WTC11 (cell line): ENCODE results near the gene BICDL1. TPM values are rescaled to one million over a fixed set of nuclear protein-coding genes. Genes with fewer than 3 reads are reported as not detected.

Experiments
- ATAC-seq: fragments of 200-7000 bp; cut with Tn5 transposase; 2 replicates; pipeline ENCODE4 v1.10.0; 2021; ENCODE audit warnings: mild to moderate bottlenecking, moderate library complexity
- CTCF ChIA-PET: fragments of 300-600 bp; sonication (Branson Sonifier 250); formaldehyde crosslinking; loops from one replicate; lab custom pipeline; 2021; ENCODE audit warnings: antibody characterized with exemption; lab: Charles Lee
- POLR2A ChIA-PET: fragments of 350-600 bp; sonication (Branson Sonifier 250); formaldehyde crosslinking; loops from one replicate; lab custom pipeline; 2021; ENCODE audit warnings: antibody characterized with exemption; lab: Charles Lee
- DNase-seq: peaks from one replicate; pipeline ENCODE4 v3.0.0; 2021; ENCODE audit warnings: low spot score
- H3K27ac Mint-ChIP-seq: 2 replicates; pipeline ENCODE4 v1.8.0; 2021; ENCODE audit warnings: mixed read lengths
- H3K27me3 Mint-ChIP-seq: 2 replicates; pipeline ENCODE4 v1.8.0; 2021; ENCODE audit warnings: low read depth, mild to moderate bottlenecking, moderate library complexity, mixed read lengths
- H3K36me3 Mint-ChIP-seq: 2 replicates; pipeline ENCODE4 v1.8.0; 2021; ENCODE audit warnings: mixed read lengths
- H3K4me1 Mint-ChIP-seq: 2 replicates; pipeline ENCODE4 v1.8.0; 2022; ENCODE audit warnings: mixed read lengths
- H3K4me3 Mint-ChIP-seq: 2 replicates; pipeline ENCODE4 v1.8.0; 2021; ENCODE audit warnings: mild to moderate bottlenecking, moderate library complexity, mixed read lengths
- H3K9me3 Mint-ChIP-seq: 2 replicates; pipeline ENCODE4 v1.8.0; 2021; ENCODE audit warnings: mixed read lengths
- ATF1 ChIP-seq: sonication (generic); formaldehyde crosslinking; IDR thresholded peaks from 2 replicates; pipeline ENCODE4 v1.8.1; 2023; ENCODE audit warnings: mild to moderate bottlenecking, moderate library complexity, missing genetic modification reagents
- ELF4 ChIP-seq: sonication (generic); formaldehyde crosslinking; IDR thresholded peaks from 2 replicates; pipeline ENCODE4 v1.8.1; 2022; ENCODE audit warnings: low read depth, mild to moderate bottlenecking, moderate library complexity, missing genetic modification reagents
- ETV6 ChIP-seq: sonication (generic); formaldehyde crosslinking; IDR thresholded peaks from 2 replicates; pipeline ENCODE4 v1.8.1; 2022; ENCODE audit warnings: mild to moderate bottlenecking, missing genetic modification reagents
- FOXK1 ChIP-seq: sonication (generic); formaldehyde crosslinking; IDR thresholded peaks from 2 replicates; pipeline ENCODE4 v1.8.0; 2022; ENCODE audit warnings: mild to moderate bottlenecking, moderate library complexity, missing genetic modification reagents
- GABPB1 ChIP-seq: sonication (generic); formaldehyde crosslinking; IDR thresholded peaks from 2 replicates; pipeline ENCODE4 v1.8.1; 2023; ENCODE audit warnings: mild to moderate bottlenecking, missing genetic modification reagents
- GRHL2 ChIP-seq: fragments of 250-450 bp; sonication (Bioruptor Pico); IDR thresholded peaks from 2 replicates; pipeline ENCODE4 v1.8.0; 2022; ENCODE audit warnings: mild to moderate bottlenecking, moderate library complexity; ENCODE audit not compliant: insufficient replicate concordance, severe bottlenecking
- GTF2I ChIP-seq: fragments of 250-450 bp; sonication (Bioruptor Pico); conservative IDR thresholded peaks from 2 replicates; pipeline ENCODE4 v1.4.0; 2021; ENCODE audit warnings: mild to moderate bottlenecking
- HMGA2 ChIP-seq: fragments of 250-450 bp; sonication (Bioruptor Pico); IDR thresholded peaks from 2 replicates; pipeline ENCODE4 v1.4.0; 2021; ENCODE audit warnings: mild to moderate bottlenecking, moderate library complexity
- JAZF1 ChIP-seq: fragments of 250-450 bp; sonication (Bioruptor Pico); IDR thresholded peaks from 2 replicates; pipeline ENCODE4 v1.9.0; 2021; ENCODE audit warnings: moderate library complexity, mild to moderate bottlenecking, inconsistent platforms
- MXD4 ChIP-seq: fragments of 250-450 bp; sonication (Bioruptor Pico); IDR thresholded peaks from 2 replicates; pipeline ENCODE4 v1.8.0; 2021; ENCODE audit warnings: mild to moderate bottlenecking, moderate library complexity, borderline replicate concordance
- MYBL2 ChIP-seq: sonication (generic); formaldehyde crosslinking; IDR thresholded peaks from 2 replicates; pipeline ENCODE4 v1.8.1; 2023; ENCODE audit warnings: mild to moderate bottlenecking, moderate library complexity, missing genetic modification reagents
- NFYB ChIP-seq: sonication (generic); formaldehyde crosslinking; conservative IDR thresholded peaks from 2 replicates; pipeline ENCODE4 v1.8.0; 2022; ENCODE audit warnings: low read depth, missing genetic modification reagents
- SMAD4 ChIP-seq: sonication (generic); formaldehyde crosslinking; IDR thresholded peaks from 2 replicates; pipeline ENCODE4 v1.8.0; 2022; ENCODE audit warnings: mild to moderate bottlenecking, missing genetic modification reagents
- TP53 ChIP-seq: sonication (generic); formaldehyde crosslinking; IDR thresholded peaks from 2 replicates; pipeline ENCODE4 v1.8.1; 2023; ENCODE audit warnings: mild to moderate bottlenecking, missing genetic modification reagents
- ZNF416 ChIP-seq: fragments of 250-450 bp; sonication (Bioruptor Pico); IDR thresholded peaks from 2 replicates; pipeline ENCODE4 v1.9.0; 2021; ENCODE audit warnings: mild to moderate bottlenecking, inconsistent platforms
- ZNF423 ChIP-seq: fragments of 250-450 bp; sonication (Bioruptor Pico); IDR thresholded peaks from 2 replicates; pipeline ENCODE4 v2.1.2; 2022; ENCODE audit warnings: mild to moderate bottlenecking, moderate library complexity
- total RNA-seq: library from RNA; stranded (reverse); gene quantifications from 3 replicates; pipeline ENCODE4 v1.2.3, GENCODE V29; 2021
- TF ChIP-seq, protein P1 (sequence below): sonication (generic); formaldehyde crosslinking; IDR thresholded peaks from 2 replicates; pipeline ENCODE4 v1.8.1; 2022; ENCODE audit warnings: missing genetic modification reagents, borderline replicate concordance
- TF ChIP-seq, protein P2 (sequence below): sonication (generic); formaldehyde crosslinking; IDR thresholded peaks from 2 replicates; pipeline ENCODE4 v1.8.0; 2022; ENCODE audit warnings: mild to moderate bottlenecking, missing genetic modification reagents
- TF ChIP-seq, protein P3 (sequence below): fragments of 200-600 bp; IDR thresholded peaks from 2 replicates; pipeline ENCODE4 v1.8.0; 2022; ENCODE audit warnings: antibody characterized with exemption
- TF ChIP-seq, protein P4 (sequence below): fragments of 250-450 bp; sonication (Bioruptor Pico); IDR thresholded peaks from 2 replicates; pipeline ENCODE4 v1.9.0; 2021; ENCODE audit warnings: mild to moderate bottlenecking, borderline replicate concordance
- TF ChIP-seq, protein P5 (sequence below): sonication (generic); formaldehyde crosslinking; IDR thresholded peaks from 2 replicates; pipeline ENCODE4 v1.8.0; 2022; ENCODE audit warnings: mild to moderate bottlenecking, missing genetic modification reagents
- TF ChIP-seq, protein P6 (sequence below): sonication (generic); formaldehyde crosslinking; IDR thresholded peaks from 2 replicates; pipeline ENCODE4 v1.8.1; 2022; ENCODE audit warnings: low read depth, missing genetic modification reagents, borderline replicate concordance
- TF ChIP-seq, protein P7 (sequence below): sonication (generic); formaldehyde crosslinking; IDR thresholded peaks from 2 replicates; pipeline ENCODE4 v1.8.0; 2022; ENCODE audit warnings: mild to moderate bottlenecking, missing genetic modification reagents
- TF ChIP-seq, protein P8 (sequence below): fragments of 250-450 bp; sonication (Bioruptor Pico); IDR thresholded peaks from 2 replicates; pipeline ENCODE4 v1.9.0; 2021; ENCODE audit warnings: mild to moderate bottlenecking

Gene BICDL1
- total RNA-seq, 1 experiment from 2014 or later = 23.1 TPM

DNA sequence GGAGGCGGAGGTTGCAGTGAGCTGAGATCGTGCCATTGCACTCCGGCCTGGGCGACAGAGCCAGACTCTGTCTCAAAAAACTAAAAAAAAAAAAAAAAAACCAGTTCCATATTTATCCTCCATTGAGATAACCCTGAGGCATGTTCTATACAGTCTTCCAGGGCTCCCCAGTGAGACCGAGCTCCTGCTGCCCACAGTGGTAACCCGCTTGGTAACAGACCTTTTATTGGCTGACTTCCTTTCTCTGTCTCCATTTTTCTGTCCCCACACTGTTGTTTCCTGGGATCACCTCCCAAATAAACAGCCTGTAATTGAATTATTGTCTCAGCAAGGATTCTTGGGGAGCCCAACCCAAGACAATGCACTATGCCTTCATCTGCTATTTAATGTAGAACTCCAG is 42.8 kb upstream of the BICDL1 start (continued):
- TF ChIP-seq, protein P1, sequence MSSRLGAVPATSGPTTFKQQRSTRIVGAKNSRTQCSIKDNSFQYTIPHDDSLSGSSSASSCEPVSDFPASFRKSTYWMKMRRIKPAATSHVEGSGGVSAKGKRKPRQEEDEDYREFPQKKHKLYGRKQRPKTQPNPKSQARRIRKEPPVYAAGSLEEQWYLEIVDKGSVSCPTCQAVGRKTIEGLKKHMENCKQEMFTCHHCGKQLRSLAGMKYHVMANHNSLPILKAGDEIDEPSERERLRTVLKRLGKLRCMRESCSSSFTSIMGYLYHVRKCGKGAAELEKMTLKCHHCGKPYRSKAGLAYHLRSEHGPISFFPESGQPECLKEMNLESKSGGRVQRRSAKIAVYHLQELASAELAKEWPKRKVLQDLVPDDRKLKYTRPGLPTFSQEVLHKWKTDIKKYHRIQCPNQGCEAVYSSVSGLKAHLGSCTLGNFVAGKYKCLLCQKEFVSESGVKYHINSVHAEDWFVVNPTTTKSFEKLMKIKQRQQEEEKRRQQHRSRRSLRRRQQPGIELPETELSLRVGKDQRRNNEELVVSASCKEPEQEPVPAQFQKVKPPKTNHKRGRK (CRISPR knock-in tag) = no peak
- TF ChIP-seq ETV6 (CRISPR knock-in tag) = no peak
- TF ChIP-seq ELF4 = no peak
- TF ChIP-seq MXD4 = no peak
- TF ChIP-seq, protein P2, sequence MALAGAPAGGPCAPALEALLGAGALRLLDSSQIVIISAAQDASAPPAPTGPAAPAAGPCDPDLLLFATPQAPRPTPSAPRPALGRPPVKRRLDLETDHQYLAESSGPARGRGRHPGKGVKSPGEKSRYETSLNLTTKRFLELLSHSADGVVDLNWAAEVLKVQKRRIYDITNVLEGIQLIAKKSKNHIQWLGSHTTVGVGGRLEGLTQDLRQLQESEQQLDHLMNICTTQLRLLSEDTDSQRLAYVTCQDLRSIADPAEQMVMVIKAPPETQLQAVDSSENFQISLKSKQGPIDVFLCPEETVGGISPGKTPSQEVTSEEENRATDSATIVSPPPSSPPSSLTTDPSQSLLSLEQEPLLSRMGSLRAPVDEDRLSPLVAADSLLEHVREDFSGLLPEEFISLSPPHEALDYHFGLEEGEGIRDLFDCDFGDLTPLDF (CRISPR knock-in tag) = no peak
- TF ChIP-seq HMGA2 (CRISPR knock-in tag) = no peak

DNA sequence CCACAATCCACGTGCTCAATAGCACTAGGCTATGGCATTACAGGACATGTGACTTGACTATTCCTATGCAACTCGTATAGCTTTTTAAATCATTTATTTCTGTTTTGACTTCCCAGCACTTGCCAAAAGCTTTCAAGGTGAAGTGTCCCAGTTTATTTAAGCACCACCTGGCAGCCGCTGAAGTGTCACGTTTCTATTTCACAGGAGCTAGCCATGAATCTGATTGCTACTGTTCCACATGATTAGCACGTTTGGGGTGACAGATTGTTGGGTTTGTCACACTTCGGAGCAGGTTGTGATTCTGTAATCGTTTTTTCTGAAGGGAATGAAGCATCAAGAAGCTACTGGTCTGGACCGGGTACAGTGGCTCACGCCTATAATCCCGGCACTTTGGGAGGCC is 39.9 kb upstream of the BICDL1 start:
- Mint-ChIP-seq H3K27me3 (no peaks in the 10 kb centered on the region), H3K36me3 (no peaks in the 10 kb centered on the region)
- CTCF ChIA-PET = interaction anchor here (1.3 to 1.5 kb wide), 2 partner anchors 40 to 168 kb away, joined by 3 to 5 read pairs; partner anchors contain the start of gene BICDL1

More for the DNA sequence above, 39.9 kb upstream of the BICDL1 start:
- DNase-seq = no peak
- no peak for ATAC-seq
- no peaks in the 10 kb centered on the region for H3K4me1 Mint-ChIP-seq
- POLR2A ChIA-PET = interaction anchor here (0.5 kb wide), 1 partner anchor 38 kb away, joined by 3 read pairs; no protein-coding TSS in a partner anchor
- TF ChIP-seq, protein P3, sequence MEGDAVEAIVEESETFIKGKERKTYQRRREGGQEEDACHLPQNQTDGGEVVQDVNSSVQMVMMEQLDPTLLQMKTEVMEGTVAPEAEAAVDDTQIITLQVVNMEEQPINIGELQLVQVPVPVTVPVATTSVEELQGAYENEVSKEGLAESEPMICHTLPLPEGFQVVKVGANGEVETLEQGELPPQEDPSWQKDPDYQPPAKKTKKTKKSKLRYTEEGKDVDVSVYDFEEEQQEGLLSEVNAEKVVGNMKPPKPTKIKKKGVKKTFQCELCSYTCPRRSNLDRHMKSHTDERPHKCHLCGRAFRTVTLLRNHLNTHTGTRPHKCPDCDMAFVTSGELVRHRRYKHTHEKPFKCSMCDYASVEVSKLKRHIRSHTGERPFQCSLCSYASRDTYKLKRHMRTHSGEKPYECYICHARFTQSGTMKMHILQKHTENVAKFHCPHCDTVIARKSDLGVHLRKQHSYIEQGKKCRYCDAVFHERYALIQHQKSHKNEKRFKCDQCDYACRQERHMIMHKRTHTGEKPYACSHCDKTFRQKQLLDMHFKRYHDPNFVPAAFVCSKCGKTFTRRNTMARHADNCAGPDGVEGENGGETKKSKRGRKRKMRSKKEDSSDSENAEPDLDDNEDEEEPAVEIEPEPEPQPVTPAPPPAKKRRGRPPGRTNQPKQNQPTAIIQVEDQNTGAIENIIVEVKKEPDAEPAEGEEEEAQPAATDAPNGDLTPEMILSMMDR = no peak
- TF ChIP-seq ATF1 = no peak
- TF ChIP-seq, protein P4, sequence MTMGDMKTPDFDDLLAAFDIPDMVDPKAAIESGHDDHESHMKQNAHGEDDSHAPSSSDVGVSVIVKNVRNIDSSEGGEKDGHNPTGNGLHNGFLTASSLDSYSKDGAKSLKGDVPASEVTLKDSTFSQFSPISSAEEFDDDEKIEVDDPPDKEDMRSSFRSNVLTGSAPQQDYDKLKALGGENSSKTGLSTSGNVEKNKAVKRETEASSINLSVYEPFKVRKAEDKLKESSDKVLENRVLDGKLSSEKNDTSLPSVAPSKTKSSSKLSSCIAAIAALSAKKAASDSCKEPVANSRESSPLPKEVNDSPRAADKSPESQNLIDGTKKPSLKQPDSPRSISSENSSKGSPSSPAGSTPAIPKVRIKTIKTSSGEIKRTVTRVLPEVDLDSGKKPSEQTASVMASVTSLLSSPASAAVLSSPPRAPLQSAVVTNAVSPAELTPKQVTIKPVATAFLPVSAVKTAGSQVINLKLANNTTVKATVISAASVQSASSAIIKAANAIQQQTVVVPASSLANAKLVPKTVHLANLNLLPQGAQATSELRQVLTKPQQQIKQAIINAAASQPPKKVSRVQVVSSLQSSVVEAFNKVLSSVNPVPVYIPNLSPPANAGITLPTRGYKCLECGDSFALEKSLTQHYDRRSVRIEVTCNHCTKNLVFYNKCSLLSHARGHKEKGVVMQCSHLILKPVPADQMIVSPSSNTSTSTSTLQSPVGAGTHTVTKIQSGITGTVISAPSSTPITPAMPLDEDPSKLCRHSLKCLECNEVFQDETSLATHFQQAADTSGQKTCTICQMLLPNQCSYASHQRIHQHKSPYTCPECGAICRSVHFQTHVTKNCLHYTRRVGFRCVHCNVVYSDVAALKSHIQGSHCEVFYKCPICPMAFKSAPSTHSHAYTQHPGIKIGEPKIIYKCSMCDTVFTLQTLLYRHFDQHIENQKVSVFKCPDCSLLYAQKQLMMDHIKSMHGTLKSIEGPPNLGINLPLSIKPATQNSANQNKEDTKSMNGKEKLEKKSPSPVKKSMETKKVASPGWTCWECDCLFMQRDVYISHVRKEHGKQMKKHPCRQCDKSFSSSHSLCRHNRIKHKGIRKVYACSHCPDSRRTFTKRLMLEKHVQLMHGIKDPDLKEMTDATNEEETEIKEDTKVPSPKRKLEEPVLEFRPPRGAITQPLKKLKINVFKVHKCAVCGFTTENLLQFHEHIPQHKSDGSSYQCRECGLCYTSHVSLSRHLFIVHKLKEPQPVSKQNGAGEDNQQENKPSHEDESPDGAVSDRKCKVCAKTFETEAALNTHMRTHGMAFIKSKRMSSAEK (CRISPR knock-in tag) = no peak
- TF ChIP-seq GRHL2 (CRISPR knock-in tag) = no peak
- no peak for TF ChIP-seq SMAD4 (CRISPR knock-in tag)
- TF ChIP-seq ZNF423 (CRISPR knock-in tag) = no peak
- no peak for TF ChIP-seq GTF2I
- TF ChIP-seq TP53 (CRISPR knock-in tag) = no peak
- TF ChIP-seq, protein P5, sequence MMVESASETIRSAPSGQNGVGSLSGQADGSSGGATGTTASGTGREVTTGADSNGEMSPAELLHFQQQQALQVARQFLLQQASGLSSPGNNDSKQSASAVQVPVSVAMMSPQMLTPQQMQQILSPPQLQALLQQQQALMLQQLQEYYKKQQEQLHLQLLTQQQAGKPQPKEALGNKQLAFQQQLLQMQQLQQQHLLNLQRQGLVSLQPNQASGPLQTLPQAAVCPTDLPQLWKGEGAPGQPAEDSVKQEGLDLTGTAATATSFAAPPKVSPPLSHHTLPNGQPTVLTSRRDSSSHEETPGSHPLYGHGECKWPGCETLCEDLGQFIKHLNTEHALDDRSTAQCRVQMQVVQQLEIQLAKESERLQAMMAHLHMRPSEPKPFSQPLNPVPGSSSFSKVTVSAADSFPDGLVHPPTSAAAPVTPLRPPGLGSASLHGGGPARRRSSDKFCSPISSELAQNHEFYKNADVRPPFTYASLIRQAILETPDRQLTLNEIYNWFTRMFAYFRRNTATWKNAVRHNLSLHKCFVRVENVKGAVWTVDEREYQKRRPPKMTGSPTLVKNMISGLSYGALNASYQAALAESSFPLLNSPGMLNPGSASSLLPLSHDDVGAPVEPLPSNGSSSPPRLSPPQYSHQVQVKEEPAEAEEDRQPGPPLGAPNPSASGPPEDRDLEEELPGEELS = no peak
- TF ChIP-seq NFYB (CRISPR knock-in tag) = no peak
- TF ChIP-seq MYBL2 (CRISPR knock-in tag) = no peak
- no peak for TF ChIP-seq GABPB1
- TF ChIP-seq, protein P6, sequence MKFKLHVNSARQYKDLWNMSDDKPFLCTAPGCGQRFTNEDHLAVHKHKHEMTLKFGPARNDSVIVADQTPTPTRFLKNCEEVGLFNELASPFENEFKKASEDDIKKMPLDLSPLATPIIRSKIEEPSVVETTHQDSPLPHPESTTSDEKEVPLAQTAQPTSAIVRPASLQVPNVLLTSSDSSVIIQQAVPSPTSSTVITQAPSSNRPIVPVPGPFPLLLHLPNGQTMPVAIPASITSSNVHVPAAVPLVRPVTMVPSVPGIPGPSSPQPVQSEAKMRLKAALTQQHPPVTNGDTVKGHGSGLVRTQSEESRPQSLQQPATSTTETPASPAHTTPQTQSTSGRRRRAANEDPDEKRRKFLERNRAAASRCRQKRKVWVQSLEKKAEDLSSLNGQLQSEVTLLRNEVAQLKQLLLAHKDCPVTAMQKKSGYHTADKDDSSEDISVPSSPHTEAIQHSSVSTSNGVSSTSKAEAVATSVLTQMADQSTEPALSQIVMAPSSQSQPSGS = no peak
- no peak for TF ChIP-seq ZNF416 (CRISPR knock-in tag)
- no peak for TF ChIP-seq JAZF1 (CRISPR knock-in tag)
- TF ChIP-seq, protein P7, sequence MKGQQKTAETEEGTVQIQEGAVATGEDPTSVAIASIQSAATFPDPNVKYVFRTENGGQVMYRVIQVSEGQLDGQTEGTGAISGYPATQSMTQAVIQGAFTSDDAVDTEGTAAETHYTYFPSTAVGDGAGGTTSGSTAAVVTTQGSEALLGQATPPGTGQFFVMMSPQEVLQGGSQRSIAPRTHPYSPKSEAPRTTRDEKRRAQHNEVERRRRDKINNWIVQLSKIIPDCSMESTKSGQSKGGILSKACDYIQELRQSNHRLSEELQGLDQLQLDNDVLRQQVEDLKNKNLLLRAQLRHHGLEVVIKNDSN (CRISPR knock-in tag) = no peak
- no peak for TF ChIP-seq FOXK1
- TF ChIP-seq, protein P8, sequence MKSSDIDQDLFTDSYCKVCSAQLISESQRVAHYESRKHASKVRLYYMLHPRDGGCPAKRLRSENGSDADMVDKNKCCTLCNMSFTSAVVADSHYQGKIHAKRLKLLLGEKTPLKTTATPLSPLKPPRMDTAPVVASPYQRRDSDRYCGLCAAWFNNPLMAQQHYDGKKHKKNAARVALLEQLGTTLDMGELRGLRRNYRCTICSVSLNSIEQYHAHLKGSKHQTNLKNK (CRISPR knock-in tag) = no peak
- TF ChIP-seq, all 79 proteins: peak for 0
- Mint-ChIP-seq H3K27ac (no peak overlapping the region), H3K9me3 (no peaks in the 10 kb centered on the region), H3K4me3 (no peak overlapping the region)
